NCI-H2029 (cell line): ENCODE measurements around the gene DNAH6.
A peak's percentile ranks its signal among the peaks of the same experiment; 100 is the strongest.
"Not testable (repeated sequence)": the region's sequence is repeated elsewhere in the genome, so short reads cannot be mapped to it uniquely, and the experiment has no call there.

Experiments
- DNase-seq: peaks from one replicate; lab custom pipeline; 2025; lab: John Stamatoyannopoulos, UW

DNAH6 gene, protein sequence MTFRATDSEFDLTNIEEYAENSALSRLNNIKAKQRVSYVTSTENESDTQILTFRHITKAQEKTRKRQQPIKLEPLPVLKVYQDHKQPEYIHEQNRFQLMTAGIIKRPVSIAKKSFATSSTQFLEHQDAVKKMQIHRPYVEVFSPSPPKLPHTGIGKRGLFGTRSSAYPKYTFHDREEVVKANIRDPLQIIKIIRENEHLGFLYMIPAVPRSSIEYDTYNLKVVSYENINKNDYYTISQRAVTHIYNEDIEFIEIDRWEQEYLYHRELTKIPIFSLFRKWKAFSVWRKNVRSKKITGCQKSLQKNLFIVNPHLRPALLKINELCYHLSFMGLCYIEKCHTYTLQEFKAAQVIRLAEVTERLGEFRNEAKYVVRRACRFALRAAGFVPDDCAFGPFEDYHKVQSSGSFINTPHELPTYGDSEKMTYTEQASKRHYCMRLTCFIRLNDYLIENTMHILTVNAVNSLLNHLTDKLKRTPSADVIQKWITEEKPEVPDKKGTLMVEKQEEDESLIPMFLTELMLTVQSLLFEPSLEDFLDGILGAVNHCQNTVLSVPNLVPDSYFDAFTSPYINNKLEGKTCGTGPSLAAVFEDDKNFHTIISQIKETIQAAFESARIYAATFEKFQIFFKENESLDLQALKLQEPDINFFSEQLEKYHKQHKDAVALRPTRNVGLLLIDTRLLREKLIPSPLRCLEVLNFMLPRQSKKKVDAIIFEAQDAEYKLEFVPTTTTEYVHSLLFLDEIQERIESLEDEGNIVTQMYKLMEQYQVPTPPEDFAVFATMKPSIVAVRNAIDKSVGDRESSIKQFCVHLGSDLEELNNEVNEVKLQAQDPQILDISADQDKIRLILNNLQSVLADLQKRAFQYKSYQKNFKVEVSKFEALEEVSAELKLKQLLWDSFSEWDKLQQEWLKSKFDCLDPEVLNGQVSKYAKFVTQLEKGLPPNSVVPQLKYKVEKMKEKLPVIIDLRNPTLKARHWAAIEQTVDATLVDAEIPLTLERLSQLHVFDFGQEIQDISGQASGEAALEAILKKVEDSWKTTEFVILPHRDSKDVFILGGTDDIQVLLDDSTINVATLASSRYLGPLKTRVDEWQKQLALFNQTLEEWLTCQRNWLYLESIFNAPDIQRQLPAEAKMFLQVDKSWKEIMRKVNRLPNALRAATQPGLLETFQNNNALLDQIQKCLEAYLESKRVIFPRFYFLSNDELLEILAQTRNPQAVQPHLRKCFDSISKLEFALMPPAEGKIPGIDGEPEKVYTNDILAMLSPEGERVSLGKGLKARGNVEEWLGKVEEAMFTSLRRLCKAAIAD (N-terminal part only)

GRCh38 chr2:84516234-84516986, at the start of gene DNAH6:
TSS of gene DNAH6 (plus strand) at chr2:84516498. CDS start at chr2:84517827, 1,329 bp downstream.
- peak; percentile 90 for DNase-seq

DNA sequence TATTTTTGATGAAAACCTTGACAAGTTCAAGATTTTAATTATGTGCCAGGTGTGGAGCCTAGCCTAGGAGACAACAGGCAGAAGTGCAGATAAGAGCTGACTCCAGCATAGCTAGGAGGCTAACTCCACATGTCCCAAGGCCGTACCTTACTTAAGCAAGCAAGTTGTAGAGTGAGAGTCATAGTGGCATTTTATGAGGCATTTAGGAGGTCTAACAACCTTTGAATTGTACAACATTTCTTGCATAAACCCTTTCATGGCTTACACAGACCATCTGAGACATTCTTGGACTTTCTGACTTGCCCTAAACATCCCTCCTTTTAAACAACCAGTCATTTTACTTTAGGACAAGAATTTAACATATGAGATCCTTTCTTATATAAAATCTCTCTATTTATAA, 48.9 kb upstream of the DNAH6 start:
- no peak for DNase-seq

DNA sequence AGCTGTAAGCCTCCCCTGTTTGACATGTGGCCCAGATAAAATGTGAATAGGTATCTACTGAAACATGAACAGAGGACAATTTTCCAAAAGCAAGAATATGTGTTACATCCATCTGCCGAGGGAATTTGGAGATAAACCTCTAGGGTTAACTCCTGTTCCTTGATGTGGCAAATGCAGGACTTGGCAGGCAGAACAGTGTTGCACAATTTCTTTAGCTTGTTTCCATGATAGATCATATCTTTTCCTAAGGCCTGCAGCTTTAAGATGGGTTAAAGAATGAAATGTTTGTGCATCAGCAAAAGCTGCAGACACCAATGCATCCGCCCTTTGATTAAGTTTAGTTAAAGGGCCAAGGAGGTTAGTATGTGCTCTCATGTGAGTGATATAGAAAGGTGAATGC, 43.9 kb upstream of the DNAH6 start:
- not testable (repeated sequence) for DNase-seq

- DNase-seq: no peak
Observed at GRCh38 chr2:84472856-84473565, 43.3 kb upstream of the DNAH6 start.

DNA sequence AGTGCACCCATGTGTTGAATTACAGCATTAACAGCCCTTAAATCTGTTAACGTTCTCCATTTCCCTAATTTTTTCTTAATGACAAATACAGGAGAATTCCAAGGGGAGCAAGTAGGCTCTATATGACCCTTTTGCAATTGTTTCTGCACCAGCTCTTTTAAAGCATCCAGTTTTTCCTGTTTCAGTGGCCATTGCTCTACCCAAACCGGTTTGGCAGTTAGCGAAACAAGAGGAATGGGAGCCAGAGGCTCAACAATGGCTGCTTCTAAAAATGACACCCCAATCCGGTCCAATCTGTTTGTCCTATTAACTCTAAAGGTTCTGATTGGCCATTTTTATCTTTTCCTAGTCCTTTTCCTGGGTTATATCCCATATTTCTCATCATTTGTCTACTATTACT, 42.1 kb upstream of the DNAH6 start:
- DNase-seq: no peak

DNA sequence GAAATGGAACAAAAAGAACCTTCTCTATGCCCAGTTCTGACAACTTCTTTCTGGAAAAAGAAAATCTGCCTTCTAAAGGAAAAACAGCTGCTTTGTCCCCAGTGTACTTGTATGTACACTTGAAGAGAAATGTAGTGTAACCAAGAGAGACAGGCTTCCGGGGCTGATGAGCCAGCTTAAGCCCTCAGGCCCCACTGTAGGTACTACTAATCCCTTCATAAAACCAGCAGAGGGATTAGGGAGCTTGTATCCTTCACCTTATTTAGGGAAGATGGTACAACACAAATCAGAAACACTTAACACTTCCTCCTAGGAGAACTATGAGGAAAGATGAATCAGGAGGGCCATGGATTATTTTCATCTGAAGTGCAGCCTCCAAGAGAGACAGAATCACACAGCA, 38.4 kb upstream of the DNAH6 start:
- no peak for DNase-seq

DNA sequence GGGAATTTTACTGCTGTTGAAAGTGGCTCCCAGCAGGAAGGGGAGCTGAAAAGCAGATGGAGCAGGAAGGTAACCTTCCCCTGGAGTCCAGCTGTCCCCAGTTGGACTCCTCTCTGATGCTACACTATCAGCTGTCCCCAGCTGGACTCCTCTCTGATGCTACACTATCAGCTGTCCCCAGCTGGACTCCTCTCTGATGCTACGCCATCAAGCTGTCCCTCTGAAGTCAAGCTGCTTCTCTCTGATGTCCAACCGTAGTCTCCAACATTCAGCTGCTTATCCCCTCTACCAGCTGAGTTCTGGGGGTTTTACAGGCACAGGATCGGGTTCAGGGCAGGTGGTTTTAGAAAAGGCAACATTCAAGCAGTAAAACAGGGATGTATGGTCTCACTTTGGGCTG, 37.4 kb upstream of the DNAH6 start:
- DNase-seq: no peak

DNA sequence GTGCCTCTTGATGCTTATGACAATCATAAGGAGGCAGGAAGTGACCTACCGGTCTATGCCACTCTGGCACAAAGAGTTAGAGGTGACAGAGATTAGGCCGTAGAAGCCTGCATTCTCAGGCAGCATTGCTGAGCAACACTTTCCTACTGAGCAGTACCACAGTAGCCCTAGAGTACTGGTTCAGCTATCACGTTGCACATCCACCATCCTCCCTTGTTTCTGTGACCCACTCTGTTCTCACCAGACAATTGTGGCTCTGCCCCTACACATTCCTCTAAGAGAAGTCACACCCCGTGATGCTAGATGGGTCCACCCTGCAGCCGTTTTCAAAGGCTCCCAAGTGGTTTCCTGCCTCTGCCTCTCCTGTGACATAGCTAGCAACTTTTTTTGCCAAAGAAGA, 34.6 kb upstream of the DNAH6 start:
- no peak for DNase-seq

- DNase-seq: no peak
Observed at GRCh38 chr2:84482603-84483002, 33.7 kb upstream of the DNAH6 start.

DNA sequence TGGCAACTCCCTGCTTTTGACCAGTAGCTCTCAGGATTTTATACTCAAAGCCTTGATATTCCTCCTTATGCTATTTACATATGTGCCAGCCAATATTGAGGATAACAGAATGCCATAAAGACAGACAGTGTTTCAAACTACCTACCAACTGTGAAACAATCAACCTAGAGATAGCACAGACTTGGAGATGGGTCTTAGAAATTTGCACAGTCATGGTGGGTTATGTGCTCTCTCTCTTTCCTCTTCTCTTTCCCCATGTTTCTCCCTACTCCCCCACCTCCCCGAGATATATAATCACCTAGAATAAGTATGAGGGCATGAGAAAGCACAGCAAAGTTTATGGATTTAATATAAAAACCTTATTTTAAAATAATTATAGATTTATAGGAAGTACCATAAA, 33.0 kb upstream of the DNAH6 start:
- DNase-seq: no peak

DNA sequence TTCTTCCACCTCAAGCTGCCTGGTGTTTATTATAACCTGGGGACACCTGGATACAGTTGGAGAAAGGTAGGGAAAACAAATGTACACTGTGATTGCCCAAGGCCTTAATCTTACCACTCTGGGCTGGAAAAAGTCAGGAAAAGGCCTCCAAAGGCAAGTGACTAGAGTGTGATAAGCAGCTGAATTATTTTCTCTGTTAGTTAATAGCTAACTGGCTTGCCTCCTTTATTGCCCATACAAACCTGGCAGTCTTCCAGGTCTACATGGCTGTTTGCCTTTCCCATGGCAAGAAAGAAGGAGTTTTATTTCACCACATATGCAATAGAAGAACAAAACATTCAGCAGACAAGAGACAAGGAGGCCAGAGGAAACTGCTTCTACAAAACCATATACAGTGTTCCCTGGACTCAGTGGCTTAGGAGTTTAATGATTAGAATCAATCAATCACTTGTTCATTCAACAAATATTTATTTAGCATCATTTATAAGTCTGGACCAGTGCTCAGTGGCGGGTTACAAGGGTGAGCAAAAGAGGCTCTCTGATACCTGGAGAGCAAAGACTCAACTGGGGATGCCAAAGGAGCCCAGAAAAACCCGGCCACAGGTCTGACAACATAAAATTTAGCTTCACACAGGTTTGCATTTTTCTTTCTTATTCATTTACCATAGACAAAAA, 29.7 kb upstream of the DNAH6 start:
- DNase-seq: peak; percentile 7

- DNase-seq: no peak
Observed at GRCh38 chr2:84487298-84487996, 28.9 kb upstream of the DNAH6 start.

- DNase-seq: no peak
Observed at GRCh38 chr2:84491256-84491655, 25.0 kb upstream of the DNAH6 start.

DNA sequence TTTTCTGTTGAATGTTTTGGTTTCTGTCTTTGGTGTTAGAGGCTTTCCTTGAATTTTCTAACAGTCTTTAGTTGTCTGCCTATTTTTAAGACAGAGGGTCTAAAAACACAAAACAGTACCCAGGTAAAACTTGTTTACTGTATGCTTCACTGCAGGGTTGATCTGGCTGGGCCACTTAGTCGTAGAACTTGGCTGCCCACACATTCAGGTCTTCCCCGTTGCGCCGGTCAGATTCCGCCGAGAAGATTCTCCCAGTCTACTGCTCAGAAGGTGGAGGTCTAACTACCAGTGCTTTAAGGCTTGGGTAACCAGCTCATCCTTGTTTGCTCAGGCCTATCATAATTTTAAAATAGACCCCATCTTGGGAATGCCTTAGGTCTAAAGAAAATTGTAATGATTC, 24.6 kb upstream of the DNAH6 start:
- no peak for DNase-seq

DNA sequence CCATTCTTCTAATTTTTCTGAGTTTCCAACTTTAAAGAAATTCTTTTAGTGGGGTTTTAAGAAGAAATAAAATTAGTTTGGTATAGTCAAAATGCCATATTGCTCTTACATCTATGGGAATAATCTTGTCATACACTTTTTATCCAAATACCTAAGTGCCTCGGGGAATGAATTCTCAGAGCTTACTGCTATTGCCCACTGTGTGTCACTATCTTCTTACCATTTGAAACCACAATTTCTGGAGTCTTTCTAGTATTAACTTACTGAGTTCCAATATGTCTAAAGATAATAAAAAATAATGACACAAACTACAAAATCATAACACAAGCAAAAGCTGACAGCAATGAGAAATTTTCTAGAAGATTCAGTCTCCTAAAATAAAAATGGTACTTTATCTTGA, 23.7 kb upstream of the DNAH6 start:
- DNase-seq: no peak

GRCh38 chr2:84493514-84493913, 22.8 kb upstream of the DNAH6 start:
- no peak for DNase-seq

DNA sequence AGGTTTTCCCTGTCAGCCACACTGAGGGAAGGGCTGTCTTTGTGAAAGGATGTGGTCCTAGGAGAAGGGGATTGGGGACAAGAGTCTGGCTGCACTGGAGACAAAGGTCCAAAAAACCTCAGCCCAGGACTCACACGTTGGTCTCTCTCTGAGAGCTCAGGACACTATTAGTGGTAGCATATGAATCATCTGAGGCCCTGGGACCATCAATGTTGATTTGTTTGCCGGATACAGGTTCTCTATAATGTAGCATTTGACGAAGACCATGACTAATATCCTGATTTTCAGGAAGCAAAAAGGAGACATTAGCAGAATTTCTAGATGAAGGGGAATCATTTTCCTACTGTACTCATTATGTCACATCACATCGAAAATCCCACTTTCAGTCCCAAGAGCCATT, 22.2 kb upstream of the DNAH6 start:
- DNase-seq: no peak

- DNase-seq: peak; percentile 17
Observed at GRCh38 chr2:84495539-84496146, 20.7 kb upstream of the DNAH6 start.

- DNase-seq: no peak
Observed at GRCh38 chr2:84496386-84496785, 19.9 kb upstream of the DNAH6 start.
